Measurements from ENCODE around the gene SLC27A5. TPM values are rescaled to one million over a fixed set of nuclear protein-coding genes. Genes with fewer than 3 reads are reported as not detected.

Gene SLC27A5
- total and polyA plus RNA-seq, 9 of the 15 experiments (the other 6 are each of a cell fraction or from before 2014, with no cell fraction given), result 42.2 to 318 (median 64.7) TPM

GRCh38 chr19:58499021-58499927 lies 12.5 kb downstream of the SLC27A5 start (continued):
- TF ChIP-seq CTCFL (IDR thresholded peaks at IDR 0.05; ENCODE audit: borderline replicate concordance, insufficient read depth, low read depth, low read length, poor library complexity, severe bottlenecking), result no peak
- TF ChIP-seq GTF2F1 (IDR thresholded peaks at IDR 0.05; ENCODE audit: low read depth, low read length), result no peak
- peak; percentile 94 for TF ChIP-seq CREM (IDR thresholded peaks at IDR 0.05; ENCODE audit: low read depth)
- TF ChIP-seq BRD4 (IDR thresholded peaks at IDR 0.05), result no peak
- no peak for TF ChIP-seq MTF1 (CRISPR knock-in tag; IDR thresholded peaks at IDR 0.05; ENCODE audit: borderline replicate concordance)
- no peak for TF ChIP-seq FOS (IDR thresholded peaks at IDR 0.05; ENCODE audit: extremely low read depth, insufficient read length)
- TF ChIP-seq ZNF407 (IDR thresholded peaks at IDR 0.05; ENCODE audit: low read depth), result peak; percentile 37; the same call in 1 of the 2 replicates
- TF ChIP-seq CEBPZ (IDR thresholded peaks at IDR 0.05; ENCODE audit: borderline replicate concordance, low read depth, low read length), result no peak
- TF ChIP-seq ELF1 (tag; IDR thresholded peaks at IDR 0.05), result peak; percentile 91
- TF ChIP-seq ZSCAN32 (CRISPR knock-in tag; IDR thresholded peaks at IDR 0.05), result no peak
- TF ChIP-seq ATF7 (IDR thresholded peaks at IDR 0.05), result peak; percentile 88
- TF ChIP-seq TCF3 (CRISPR knock-in tag; IDR thresholded peaks at IDR 0.05), result peak; percentile 46
- TF ChIP-seq CBFA2T2 (conservative IDR thresholded peaks at IDR 0.05), result no peak

Measured in K562 (cell line).